GM19193 (cell line): ENCODE results near the gene SBF2.
A peak's percentile ranks its signal among the peaks of the same experiment; 100 is the strongest.

ENCODE experiments used
- POLR2A ChIP-seq: IDR thresholded peaks from 4 replicates; pipeline ENCODE4 v1.6.1; 2011; ENCODE audit not compliant: insufficient read depth, insufficient read length; ENCODE audit errors: extremely low read depth

The SBF2 gene

GRCh38 chr11:10293423-10294289 lies at the start of gene SBF2:
Gene SBF2, minus strand, starts transcription at chr11:10294219. Its CDS starts 150 bp downstream, at chr11:10294069.
- peak; percentile 11 for TF ChIP-seq POLR2A

GRCh38 chr11:10338287-10338686 lies 44.3 kb upstream of the SBF2 start:
- TF ChIP-seq POLR2A, result no peak

- TF ChIP-seq POLR2A, result no peak
These were observed 39.5 kb upstream of the SBF2 start for GRCh38 chr11:10333490-10333889.

- no peak for TF ChIP-seq POLR2A
These were observed 37.7 kb upstream of the SBF2 start for GRCh38 chr11:10331548-10332289.

GRCh38 chr11:10329935-10330334 lies 35.9 kb upstream of the SBF2 start:
- TF ChIP-seq POLR2A, result no peak

- no peak for TF ChIP-seq POLR2A
These were observed 35.3 kb upstream of the SBF2 start for GRCh38 chr11:10329356-10329755.

- no peak for TF ChIP-seq POLR2A
These were observed 34.5 kb upstream of the SBF2 start for GRCh38 chr11:10328314-10329098.

GRCh38 chr11:10327254-10327653 lies 33.2 kb upstream of the SBF2 start:
- TF ChIP-seq POLR2A, result no peak

GRCh38 chr11:10326012-10326964 lies 32.3 kb upstream of the SBF2 start:
- no peak for TF ChIP-seq POLR2A

- no peak for TF ChIP-seq POLR2A
These were observed 31.4 kb upstream of the SBF2 start for GRCh38 chr11:10325277-10326011.

- no peak for TF ChIP-seq POLR2A
These were observed 30.5 kb upstream of the SBF2 start for GRCh38 chr11:10324474-10324873.

- no peak for TF ChIP-seq POLR2A
These were observed 29.8 kb upstream of the SBF2 start for GRCh38 chr11:10323793-10324170.

- no peak for TF ChIP-seq POLR2A
These were observed 29.1 kb upstream of the SBF2 start for GRCh38 chr11:10322830-10323792.

- TF ChIP-seq POLR2A, result no peak
These were observed 28.4 kb upstream of the SBF2 start for GRCh38 chr11:10322401-10322800.
